Liver (tissue), 9 donors: Measurements from ENCODE around the gene DTNA. TPM values are rescaled to one million over a fixed set of nuclear protein-coding genes. Genes with fewer than 3 reads are reported as not detected.

Experiments
- DNase-seq: peaks from one replicate; pipeline ENCODE4 v3.0.0-alpha.2; 2017; ENCODE audit warnings: low spot score
- H3K27ac ChIP-seq, 2 donors: one replicate each; pipeline ENCODE4 v1.7.0; 2013; ENCODE audit warnings: inconsistent platforms in 2 of 2, low read length in 2 of 2, control low read depth in 1 of 2, low read depth in 1 of 2, mild to moderate bottlenecking in 1 of 2
- H3K27me3 ChIP-seq, 4 donors: one replicate each; pipeline versions ENCODE4 v1.6.1 to v1.7.0; 2013; ENCODE audit warnings: low read length in 3 of 4, inconsistent platforms in 1 of 4, mild to moderate bottlenecking in 1 of 4, moderate library complexity in 1 of 4; ENCODE audit not compliant: control insufficient read depth in 4 of 4, insufficient read depth in 4 of 4
- H3K36me3 ChIP-seq, 4 donors: one replicate each; pipeline versions ENCODE4 v1.6.1 to v1.7.0; 2013; ENCODE audit warnings: low read length in 3 of 4, mild to moderate bottlenecking in 3 of 4, low read depth in 1 of 4, moderate library complexity in 1 of 4; ENCODE audit not compliant: control insufficient read depth in 4 of 4, insufficient read depth in 3 of 4
- H3K4me1 ChIP-seq, 4 donors: one replicate each; pipeline versions ENCODE4 v1.6.1 to v1.7.0; 2013; ENCODE audit warnings: low read length in 3 of 4, mild to moderate bottlenecking in 3 of 4, moderate library complexity in 1 of 4; ENCODE audit not compliant: control insufficient read depth in 4 of 4, insufficient read depth in 4 of 4
- H3K4me3 ChIP-seq, 3 donors: one replicate each; pipeline versions ENCODE4 v1.6.1 to v1.7.0; 2013; ENCODE audit warnings: low read length in 3 of 3, control low read depth in 1 of 3, low read depth in 1 of 3, mild to moderate bottlenecking in 1 of 3
- H3K9ac ChIP-seq, 2 donors: one replicate each; pipeline ENCODE4 v1.7.0; 2013; ENCODE audit warnings: low read length in 2 of 2, mild to moderate bottlenecking in 2 of 2, moderate library complexity in 2 of 2, control low read depth in 1 of 2, low read depth in 1 of 2
- H3K9me3 ChIP-seq, 4 donors: one replicate each; pipeline versions ENCODE4 v1.6.1 to v1.7.0; 2013; ENCODE audit warnings: low read length in 3 of 4; ENCODE audit not compliant: control insufficient read depth in 4 of 4
- FOXA1 ChIP-seq: IDR thresholded peaks from 2 replicates; pipeline ENCODE4 v1.6.1; 2016; ENCODE audit warnings: antibody characterized with exemption
- FOXA2 ChIP-seq: IDR thresholded peaks from 2 replicates; pipeline ENCODE4 v1.6.1; 2016; ENCODE audit warnings: antibody characterized with exemption
- GABPA ChIP-seq, 2 donors: IDR thresholded peaks in 1 of 2; conservative IDR thresholded peaks in 1 of 2; 2 replicates each; pipeline ENCODE4 v1.6.1; 2016; ENCODE audit warnings: antibody characterized with exemption in 2 of 2, mild to moderate bottlenecking in 1 of 2, moderate library complexity in 1 of 2
- HNF4A ChIP-seq, 2 donors: conservative IDR thresholded peaks; 2 replicates each; pipeline ENCODE4 v1.6.1; 2016; ENCODE audit warnings: antibody characterized with exemption in 2 of 2, mild to moderate bottlenecking in 2 of 2
- JUND ChIP-seq, 2 donors: IDR thresholded peaks; 2 replicates each; pipeline ENCODE4 v1.6.1; 2016; ENCODE audit warnings: antibody characterized with exemption in 2 of 2
- NR2F2 ChIP-seq: IDR thresholded peaks from 2 replicates; pipeline ENCODE4 v1.6.1; 2016; ENCODE audit warnings: antibody characterized with exemption
- RAD21 ChIP-seq, 2 donors: IDR thresholded peaks; 2 replicates each; pipeline ENCODE4 v1.6.1; 2016; ENCODE audit warnings: antibody characterized with exemption in 2 of 2, mild to moderate bottlenecking in 2 of 2
- REST ChIP-seq: IDR thresholded peaks from 2 replicates; pipeline ENCODE4 v1.6.1; 2016; ENCODE audit warnings: antibody characterized with exemption, mild to moderate bottlenecking
- RXRA ChIP-seq, 2 donors: IDR thresholded peaks; 2 replicates each; pipeline ENCODE4 v1.6.1; 2017 to 2018; ENCODE audit warnings: antibody characterized with exemption in 2 of 2, mild to moderate bottlenecking in 1 of 2
- TAF1 ChIP-seq: conservative IDR thresholded peaks from 2 replicates; pipeline ENCODE4 v1.6.1; 2016; ENCODE audit warnings: antibody characterized with exemption, mild to moderate bottlenecking
- YY1 ChIP-seq: IDR thresholded peaks from 2 replicates; pipeline ENCODE4 v1.6.1; 2016; ENCODE audit warnings: antibody characterized with exemption, mild to moderate bottlenecking
- ZBTB33 ChIP-seq: IDR thresholded peaks from 2 replicates; pipeline ENCODE4 v1.6.1; 2016; ENCODE audit warnings: antibody characterized with exemption
- WGBS: extraction: QIAGEN DNeasy Blood & Tissue Kit; methylation state at CpG from one replicate; pipeline ENCODE4 v1.1.7; 2013; 5-methylcytosine and 5-hydroxymethylcytosine counted together
- polyA plus RNA-seq, 2 donors: library from polyadenylated mRNA; stranded (reverse) in 1 of 2; unstranded in 1 of 2; fragments of 200-250 nt in 1 of 2; fragments of >200 nt in 1 of 2; fragmentation: Nextera tagmentation in 1 of 2; extraction: Ambion mirVana in 1 of 2; gene quantifications; one replicate each; pipeline versions ENCODE4 v1.2.1 to v1.2.3, GENCODE V29; 2013 to 2015
- total RNA-seq, 2 donors: library from RNA; depleted of rRNA; stranded (reverse); fragments of >200 nt; gene quantifications; one replicate each; pipeline ENCODE4 v1.2.3, GENCODE V29; 2014
- TF ChIP-seq, protein P1 (sequence below): IDR thresholded peaks from 2 replicates; pipeline ENCODE4 v1.6.1; 2016; ENCODE audit warnings: antibody characterized with exemption
- donor health status: healthy.
- donor health status: healthy.
- donor health status: healthy.
- donor health status: healthy.
- donor health status: healthy.

Gene DTNA
- total and polyA plus RNA-seq, 4 donors, result 0.33 to 3.2 (median 1.4) TPM

DNA sequence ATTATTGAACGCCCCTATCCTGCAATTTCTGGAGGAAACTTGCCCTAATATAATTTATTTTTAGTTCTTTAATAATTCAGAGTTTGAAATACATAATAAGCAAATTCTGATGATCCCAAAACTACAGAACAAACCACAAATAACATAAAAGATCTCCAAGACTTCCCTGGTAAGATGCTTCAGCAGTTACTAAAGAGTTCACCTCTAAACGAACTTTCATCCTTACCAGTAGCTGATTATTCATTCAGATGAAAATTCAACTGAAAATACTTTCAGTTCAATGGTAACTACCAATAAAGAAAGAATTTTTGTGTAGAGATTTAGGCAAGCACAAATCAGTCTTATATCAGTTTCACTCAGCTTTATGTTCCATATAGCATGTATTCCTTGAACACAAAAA, 201.0 kb downstream of the DTNA start:
- WGBS, result 73% methylated on average over 2 of the region's 2 CpGs
- Histone ChIP-seq H3K9me3 (no peaks in the 10 kb centered on the region), H3K4me3 (no peak overlapping the region), H3K9ac (no peak overlapping the region), H3K36me3 (no peaks in the 10 kb centered on the region), H3K4me1 (no peaks in the 10 kb centered on the region), H3K27me3 (no peaks in the 10 kb centered on the region), H3K27ac (no peak overlapping the region)
- no peak for TF ChIP-seq TAF1
- no peak for TF ChIP-seq RAD21 (IDR thresholded peaks at IDR 0.05)
- DNase-seq, result no peak

DNA sequence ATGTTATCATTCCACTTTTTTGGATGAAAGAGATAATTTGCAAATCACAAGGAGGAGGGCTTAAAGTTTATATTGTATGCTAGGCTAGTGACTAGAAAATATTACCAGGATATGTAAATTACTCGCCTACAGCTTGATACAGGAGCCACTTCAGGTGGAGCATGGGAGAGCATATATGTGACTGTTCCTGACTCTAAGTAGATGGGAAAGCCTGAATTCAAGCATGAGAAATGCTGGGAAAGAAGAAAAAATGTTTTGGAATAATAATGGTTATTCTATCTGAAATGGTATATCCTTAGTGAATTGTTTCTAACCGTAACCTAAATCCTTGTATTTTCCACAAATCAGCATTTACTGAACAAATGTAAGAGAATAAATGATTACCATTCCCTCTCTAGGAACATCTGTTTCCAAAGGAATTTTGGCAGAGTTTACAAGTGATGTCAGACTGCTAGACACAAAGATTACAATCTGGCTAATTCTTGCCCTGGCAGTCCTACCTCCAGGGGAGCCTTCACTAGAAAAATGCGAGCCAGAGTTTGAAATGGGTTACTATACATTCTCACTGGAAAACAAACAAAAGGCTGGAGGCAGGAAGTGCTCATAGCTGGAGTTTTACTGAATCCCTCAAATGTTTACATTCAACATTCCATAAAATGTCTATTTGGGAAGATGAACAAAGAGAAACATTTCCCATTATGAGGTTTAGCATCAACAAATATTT, 201.7 kb downstream of the DTNA start:
- Histone ChIP-seq H3K4me3 (no peak overlapping the region), H3K4me1 (no peaks in the 10 kb centered on the region), H3K9ac (no peak overlapping the region), H3K36me3 (no peaks in the 10 kb centered on the region), H3K9me3 (no peaks in the 10 kb centered on the region), H3K27me3 (no peaks in the 10 kb centered on the region), H3K27ac (no peak overlapping the region)
- TF ChIP-seq REST (no peak), RAD21 (IDR thresholded peaks at IDR 0.05) (no peak), ZBTB33 (no peak), JUND (IDR thresholded peaks at IDR 0.05) (no peak), YY1 (no peak)
- TF ChIP-seq, protein P1, sequence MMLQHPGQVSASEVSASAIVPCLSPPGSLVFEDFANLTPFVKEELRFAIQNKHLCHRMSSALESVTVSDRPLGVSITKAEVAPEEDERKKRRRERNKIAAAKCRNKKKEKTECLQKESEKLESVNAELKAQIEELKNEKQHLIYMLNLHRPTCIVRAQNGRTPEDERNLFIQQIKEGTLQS, result no peak
- no peak for DNase-seq
- 83% methylated on average over 3 of the region's 3 CpGs for WGBS

GRCh38 chr18:34913837-34914661, 204.0 kb downstream of the DTNA start:
- no peak for DNase-seq
- Histone ChIP-seq H3K27me3 (no peaks in the 10 kb centered on the region), H3K9ac (no peak overlapping the region), H3K4me1 (no peaks in the 10 kb centered on the region), H3K36me3 (no peaks in the 10 kb centered on the region), H3K9me3 (no peaks in the 10 kb centered on the region), H3K27ac (no peak overlapping the region), H3K4me3 (no peak overlapping the region)
- 77% methylated on average over 4 of the region's 4 CpGs for WGBS
- TF ChIP-seq RXRA (IDR thresholded peaks at IDR 0.05) (no peak), FOXA2 (no peak), ZBTB33 (no peak), NR2F2 (no peak), REST (no peak), JUND (IDR thresholded peaks at IDR 0.05) (no peak), RAD21 (IDR thresholded peaks at IDR 0.05) (no peak), GABPA (IDR thresholded peaks at IDR 0.05 in 1 of 2, conservative IDR thresholded peaks at IDR 0.05 in 1 of 2) (no peak), HNF4A (conservative IDR thresholded peaks at IDR 0.05) (no peak), FOXA1 (no peak)
